ENCODE data around the gene MRPS25.

- TF ChIP-seq EZH2phosphoT487 (IDR thresholded peaks at IDR 0.05; ENCODE audit: insufficient read depth, low read depth) (no peak), EZH2 (IDR thresholded peaks at IDR 0.05; ENCODE audit: insufficient read depth, poor library complexity, severe bottlenecking) (no peak)
Observed at GRCh38 chr3:15041950-15042349, 23.2 kb downstream of the MRPS25 start.
